Tibial nerve (tissue), 3 donors: ENCODE results near the gene NFIA.

Experiments
- POLR2A ChIP-seq, 2 donors: fragments of 450-650 bp; IDR thresholded peaks; one replicate each; pipeline ENCODE4 v1.6.1; 2017; ENCODE audit warnings: antibody characterized with exemption in 2 of 2, mild to moderate bottlenecking in 2 of 2, moderate library complexity in 2 of 2
- TF ChIP-seq, protein P1 (sequence below), 5 experiments: fragments of 200-600 bp in 3 of 5; fragments of 450-650 bp in 2 of 5; sonication (generic) in 3 of 5; IDR thresholded peaks; one replicate each; pipeline ENCODE4 v1.5.1; 2016 to 2019; ENCODE audit warnings: antibody characterized with exemption in 5 of 5, mild to moderate bottlenecking in 3 of 5, moderate library complexity in 2 of 5

DNA sequence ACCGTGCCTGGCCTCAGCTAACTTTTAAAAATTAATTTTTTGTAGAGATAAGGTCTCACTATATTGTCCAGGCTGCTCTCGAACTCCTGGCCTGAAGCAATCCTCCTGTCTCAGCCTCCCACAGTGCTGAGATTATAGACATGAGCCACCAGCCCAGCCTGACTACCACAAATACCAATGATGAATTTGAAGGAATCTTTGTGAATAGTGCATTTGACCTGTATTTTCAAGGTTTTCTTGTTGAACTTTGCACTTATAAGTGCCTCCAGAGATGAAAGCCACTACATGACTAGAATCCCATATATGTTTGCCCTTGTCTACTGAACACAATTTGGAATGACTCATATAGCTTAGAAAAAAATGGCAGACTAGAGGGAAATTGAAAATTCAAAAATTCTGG, 297.3 kb downstream of the NFIA start:
- TF ChIP-seq, protein P1, sequence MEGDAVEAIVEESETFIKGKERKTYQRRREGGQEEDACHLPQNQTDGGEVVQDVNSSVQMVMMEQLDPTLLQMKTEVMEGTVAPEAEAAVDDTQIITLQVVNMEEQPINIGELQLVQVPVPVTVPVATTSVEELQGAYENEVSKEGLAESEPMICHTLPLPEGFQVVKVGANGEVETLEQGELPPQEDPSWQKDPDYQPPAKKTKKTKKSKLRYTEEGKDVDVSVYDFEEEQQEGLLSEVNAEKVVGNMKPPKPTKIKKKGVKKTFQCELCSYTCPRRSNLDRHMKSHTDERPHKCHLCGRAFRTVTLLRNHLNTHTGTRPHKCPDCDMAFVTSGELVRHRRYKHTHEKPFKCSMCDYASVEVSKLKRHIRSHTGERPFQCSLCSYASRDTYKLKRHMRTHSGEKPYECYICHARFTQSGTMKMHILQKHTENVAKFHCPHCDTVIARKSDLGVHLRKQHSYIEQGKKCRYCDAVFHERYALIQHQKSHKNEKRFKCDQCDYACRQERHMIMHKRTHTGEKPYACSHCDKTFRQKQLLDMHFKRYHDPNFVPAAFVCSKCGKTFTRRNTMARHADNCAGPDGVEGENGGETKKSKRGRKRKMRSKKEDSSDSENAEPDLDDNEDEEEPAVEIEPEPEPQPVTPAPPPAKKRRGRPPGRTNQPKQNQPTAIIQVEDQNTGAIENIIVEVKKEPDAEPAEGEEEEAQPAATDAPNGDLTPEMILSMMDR (IDR thresholded peaks at IDR 0.05) = no peak
- no peak for TF ChIP-seq POLR2A (IDR thresholded peaks at IDR 0.05)
